Endothelial cell of umbilical vein (primary cell): ENCODE measurements around the gene FAM53A. TPM values are rescaled to one million over a fixed set of nuclear protein-coding genes. Genes with fewer than 3 reads are reported as not detected.

Experiments used
- BruUV-seq: library from RNA; stranded (reverse); fragments of 400-500 nt; replicated peaks from 2 replicates; lab custom pipeline; 2021; lab: Mats Ljungman, UMichigan
- CTCF ChIA-PET: fragments of 300-600, 350-600 bp; sonication (Branson Sonifier 250); formaldehyde crosslinking; loops from one replicate; lab custom pipeline; 2021; ENCODE audit warnings: antibody characterized with exemption, inconsistent platforms; lab: Charles Lee
- POLR2A ChIA-PET: fragments of 300-600, 350-600 bp; sonication (Branson Sonifier 250); formaldehyde crosslinking; loops from one replicate; lab custom pipeline; 2021; ENCODE audit warnings: antibody characterized with exemption, inconsistent platforms; lab: Charles Lee
- DNase-seq: peaks from one replicate; pipeline ENCODE4 v3.0.0-alpha.2; 2011; ENCODE audit warnings: low read depth, low spot score
- FAIRE-seq: peaks from 2 replicates; lab custom pipeline; 2011; peaks lifted over from hg19 to GRCh38; lab: Jason Lieb, UNC
- H2AFZ ChIP-seq: 2 replicates; pipeline ENCODE4 v1.6.0; 2012; ENCODE audit warnings: low read depth, low read length, control low read depth, inconsistent platforms
- H3K27ac ChIP-seq: 2 replicates; pipeline ENCODE4 v1.5.1; 2011; ENCODE audit warnings: low read depth, mild to moderate bottlenecking, control low read depth, low read length, moderate library complexity; ENCODE audit not compliant: insufficient read depth
- H3K27me3 ChIP-seq, 2 experiments: 2 replicates each; pipeline versions ENCODE4 v1.6.0 to v1.6.1; 2011; ENCODE audit warnings: low read length in 2 of 2, mixed read lengths in 1 of 2; ENCODE audit not compliant: control insufficient read depth in 2 of 2, insufficient read depth in 2 of 2
- H3K36me3 ChIP-seq, 2 experiments: 2 replicates in 1 of 2; 3 replicates in 1 of 2; pipeline ENCODE4 v1.5.1; 2011; ENCODE audit warnings: low read length in 2 of 2, mild to moderate bottlenecking in 1 of 2, moderate library complexity in 1 of 2; ENCODE audit not compliant: control insufficient read depth in 2 of 2, insufficient read depth in 2 of 2; ENCODE audit errors: extremely low read depth in 1 of 2
- H3K4me1 ChIP-seq: 3 replicates; pipeline ENCODE4 v1.5.1; 2011; ENCODE audit warnings: mild to moderate bottlenecking, low read length; ENCODE audit not compliant: control insufficient read depth, insufficient read depth; ENCODE audit errors: extremely low read depth
- H3K4me2 ChIP-seq: 2 replicates; pipeline ENCODE4 v1.6.1; 2011; ENCODE audit warnings: low read length, control low read depth, mixed read lengths; ENCODE audit not compliant: insufficient read depth
- H3K4me3 ChIP-seq, 3 experiments: fragments of 200-600 bp in 1 of 3; sonication (generic), shearing (Covaris generic) in 1 of 3; replicated peaks in 1 of 3; 2 replicates each; pipeline ENCODE4 v1.5.1; 2011 to 2016; ENCODE audit warnings: control low read depth in 3 of 3, low read length in 3 of 3, mild to moderate bottlenecking in 2 of 3, inconsistent platforms in 1 of 3, low read depth in 1 of 3, moderate library complexity in 1 of 3; ENCODE audit not compliant: insufficient read depth in 1 of 3
- H3K79me2 ChIP-seq: 2 replicates; pipeline ENCODE4 v1.6.0; 2012; ENCODE audit warnings: low read length, inconsistent platforms; ENCODE audit not compliant: control insufficient read depth, insufficient read depth
- H3K9ac ChIP-seq: replicated peaks from 2 replicates; pipeline ENCODE3; 2011; ENCODE audit warnings: low read length, control low read depth; ENCODE audit not compliant: insufficient read depth; ENCODE audit errors: extremely low read depth
- H3K9me1 ChIP-seq: replicated peaks from 3 replicates; pipeline ENCODE4 v1.6.0; 2011; ENCODE audit warnings: mild to moderate bottlenecking, low read length; ENCODE audit not compliant: control insufficient read depth, insufficient read depth; ENCODE audit errors: extremely low read depth
- H3K9me3 ChIP-seq: replicated peaks from 2 replicates; pipeline ENCODE4 v1.5.1; 2012; ENCODE audit warnings: low read length, inconsistent platforms; ENCODE audit not compliant: control insufficient read depth, insufficient read depth
- H4K20me1 ChIP-seq: replicated peaks from 2 replicates; pipeline ENCODE3; 2011; ENCODE audit warnings: mild to moderate bottlenecking, low read length; ENCODE audit not compliant: control insufficient read depth, insufficient read depth; ENCODE audit errors: extremely low read depth
- EZH2 ChIP-seq: IDR thresholded peaks from 2 replicates; pipeline ENCODE4 v1.6.1; 2012; ENCODE audit warnings: borderline replicate concordance, low read depth, mild to moderate bottlenecking, moderate library complexity, low read length, inconsistent platforms; ENCODE audit not compliant: severe bottlenecking
- FOS ChIP-seq: IDR thresholded peaks from 2 replicates; pipeline ENCODE4 v1.6.1; 2011; ENCODE audit warnings: mild to moderate bottlenecking, low read length, moderate library complexity, borderline replicate concordance; ENCODE audit not compliant: insufficient read depth
- GATA2 ChIP-seq: IDR thresholded peaks from 2 replicates; pipeline ENCODE4 v1.7.0; 2011; ENCODE audit warnings: low read depth, mild to moderate bottlenecking, moderate library complexity, mixed read lengths, low read length; ENCODE audit not compliant: insufficient read length, insufficient read depth
- JUN ChIP-seq: IDR thresholded peaks from 2 replicates; pipeline ENCODE4 v1.6.1; 2011; ENCODE audit warnings: borderline replicate concordance, low read depth; ENCODE audit not compliant: insufficient read length, insufficient read depth
- MYC ChIP-seq: IDR thresholded peaks from one replicate; pipeline ENCODE4 v1.6.1; 2011; ENCODE audit warnings: mild to moderate bottlenecking, low read depth, low read length
- POLR2A ChIP-seq: IDR thresholded peaks from 2 replicates; pipeline ENCODE4 v1.6.1; 2012; ENCODE audit warnings: low read depth, mild to moderate bottlenecking, control low read depth, low read length
- POLR2AphosphoS5 ChIP-seq: IDR thresholded peaks from 2 replicates; pipeline ENCODE4 v1.6.1; 2012; ENCODE audit warnings: low read depth, mild to moderate bottlenecking, control low read depth, low read length, moderate library complexity; ENCODE audit not compliant: insufficient read depth
- dilution Hi-C: fragments of 300-500 bp; cut with MboI; formaldehyde crosslinking; loops from one replicate; pipeline ENCODE4 v1.15.0; 2019; ENCODE audit warnings: low sequenced_read_pairs; ENCODE audit not compliant: extremely low pct_ligation_motif_present
- intact Hi-C: fragments of 100-400 bp; cut with micrococcal nuclease; formaldehyde crosslinking; loops from one replicate; pipeline ENCODE4 v1.10.0; 2022
- polyA plus RNA-seq, 4 experiments: library from polyadenylated mRNA; depleted of rRNA in 3 of 4; stranded (reverse) in 3 of 4; unstranded in 1 of 4; fragments of >200 nt; gene quantifications; 2 replicates each; pipeline versions ENCODE4 v1.2.1 to v1.2.3, GENCODE V29; 2011 to 2012; ENCODE audit warnings: missing spikeins in 1 of 4
- total RNA-seq: library from RNA; stranded (reverse); gene quantifications from 2 replicates; pipeline ENCODE4 v1.2.3, GENCODE V29; 2021
- TF ChIP-seq, protein P1 (sequence below), 2 donors: IDR thresholded peaks; 1 replicate in 1 of 2; 2 replicates in 1 of 2; pipeline ENCODE4 v1.5.1; 2011; ENCODE audit warnings: low read length in 2 of 2, mild to moderate bottlenecking in 2 of 2, moderate library complexity in 2 of 2, control low read depth in 1 of 2, inconsistent platforms in 1 of 2, low read depth in 1 of 2; ENCODE audit not compliant: insufficient read depth in 1 of 2; ENCODE audit errors: extremely low read depth in 1 of 2
- TF ChIP-seq, protein P2 (sequence below): IDR thresholded peaks from 2 replicates; pipeline ENCODE4 v1.6.1; 2011; ENCODE audit not compliant: insufficient read depth, insufficient read length

FAM53A gene
- total and polyA plus RNA-seq, 2 donors (not counting 3 experiments of a cell fraction or from before 2014, with no cell fraction given) = 1.3 to 1.7 TPM

- Histone ChIP-seq H3K4me3 (no peak overlapping the region), H3K4me2 (no peak overlapping the region), H2AFZ (no peak overlapping the region), H3K4me1 (no peaks in the 10 kb centered on the region), H3K9me1 (no peaks in the 10 kb centered on the region), H3K9ac (no peak overlapping the region), H3K9me3 (no peaks in the 10 kb centered on the region), H4K20me1 (no peaks in the 10 kb centered on the region), H3K36me3 (no peaks in the 10 kb centered on the region), H3K27ac (no peak overlapping the region), H3K79me2 (no peaks in the 10 kb centered on the region), H3K27me3 (no peaks in the 10 kb centered on the region)
- no peak for FAIRE-seq
- dilution Hi-C loops (no loop called here), intact Hi-C loops (no loop called here)
- POLR2A ChIA-PET = no interaction called here
- no peak for DNase-seq
- no peak for TF ChIP-seq POLR2AphosphoS5
- TF ChIP-seq, protein P1, sequence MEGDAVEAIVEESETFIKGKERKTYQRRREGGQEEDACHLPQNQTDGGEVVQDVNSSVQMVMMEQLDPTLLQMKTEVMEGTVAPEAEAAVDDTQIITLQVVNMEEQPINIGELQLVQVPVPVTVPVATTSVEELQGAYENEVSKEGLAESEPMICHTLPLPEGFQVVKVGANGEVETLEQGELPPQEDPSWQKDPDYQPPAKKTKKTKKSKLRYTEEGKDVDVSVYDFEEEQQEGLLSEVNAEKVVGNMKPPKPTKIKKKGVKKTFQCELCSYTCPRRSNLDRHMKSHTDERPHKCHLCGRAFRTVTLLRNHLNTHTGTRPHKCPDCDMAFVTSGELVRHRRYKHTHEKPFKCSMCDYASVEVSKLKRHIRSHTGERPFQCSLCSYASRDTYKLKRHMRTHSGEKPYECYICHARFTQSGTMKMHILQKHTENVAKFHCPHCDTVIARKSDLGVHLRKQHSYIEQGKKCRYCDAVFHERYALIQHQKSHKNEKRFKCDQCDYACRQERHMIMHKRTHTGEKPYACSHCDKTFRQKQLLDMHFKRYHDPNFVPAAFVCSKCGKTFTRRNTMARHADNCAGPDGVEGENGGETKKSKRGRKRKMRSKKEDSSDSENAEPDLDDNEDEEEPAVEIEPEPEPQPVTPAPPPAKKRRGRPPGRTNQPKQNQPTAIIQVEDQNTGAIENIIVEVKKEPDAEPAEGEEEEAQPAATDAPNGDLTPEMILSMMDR (IDR thresholded peaks at IDR 0.05; ENCODE audit: extremely low read depth in 1 of 2, insufficient read depth in 1 of 2, low read depth in 1 of 2, low read length in 2 of 2) = no peak
- no peak for TF ChIP-seq GATA2
- TF ChIP-seq EZH2 = no peak
- TF ChIP-seq JUN = no peak
- TF ChIP-seq, protein P2, sequence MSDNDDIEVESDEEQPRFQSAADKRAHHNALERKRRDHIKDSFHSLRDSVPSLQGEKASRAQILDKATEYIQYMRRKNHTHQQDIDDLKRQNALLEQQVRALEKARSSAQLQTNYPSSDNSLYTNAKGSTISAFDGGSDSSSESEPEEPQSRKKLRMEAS = no peak
- no peak for TF ChIP-seq MYC
- no peak for TF ChIP-seq FOS
- no peak for TF ChIP-seq POLR2A
- no TSS peak for BruUV-seq
- CTCF ChIA-PET = no interaction called here
Measured at GRCh38 chr4:1626151-1626550, 58.0 kb downstream of the FAM53A start.
